ENCODE data around the gene ZNF488. TPM values are rescaled to one million over a fixed set of nuclear protein-coding genes. Genes with fewer than 3 reads are reported as not detected.

ZNF488 gene
- total RNA-seq, 1 experiment from 2014 or later, result 0.11 TPM

GRCh38 chr10:47332371-47332770 lies 51.7 kb downstream of the ZNF488 start:
- DNase-seq (ENCODE audit: low read depth), result no peak

GRCh38 chr10:47331954-47332353 lies 52.1 kb downstream of the ZNF488 start:
- no peak for DNase-seq (ENCODE audit: low read depth)

GRCh38 chr10:47331491-47331890 lies 52.6 kb downstream of the ZNF488 start:
- DNase-seq (ENCODE audit: low read depth), result no peak

GRCh38 chr10:47330804-47331203 lies 53.3 kb downstream of the ZNF488 start:
- no peak for DNase-seq (ENCODE audit: low read depth)

GRCh38 chr10:47330366-47330765 lies 53.7 kb downstream of the ZNF488 start:
- DNase-seq (ENCODE audit: low read depth), result no peak

GRCh38 chr10:47329855-47330254 lies 54.2 kb downstream of the ZNF488 start:
- DNase-seq (ENCODE audit: low read depth), result no peak

- no peak for DNase-seq (ENCODE audit: low read depth)
Observed at GRCh38 chr10:47326927-47327330, 57.2 kb downstream of the ZNF488 start.

- DNase-seq (ENCODE audit: low read depth), result no peak
Observed at GRCh38 chr10:47326306-47326926, 57.7 kb downstream of the ZNF488 start.

GRCh38 chr10:47325303-47326291 lies 58.5 kb downstream of the ZNF488 start:
- DNase-seq (ENCODE audit: low read depth), result no peak

GRCh38 chr10:47323636-47324296 lies 60.3 kb downstream of the ZNF488 start:
- DNase-seq (ENCODE audit: low read depth), result no peak

- no peak for DNase-seq (ENCODE audit: low read depth)
Observed at GRCh38 chr10:47323087-47323486, 61.0 kb downstream of the ZNF488 start.

GRCh38 chr10:47322300-47323061 lies 61.6 kb downstream of the ZNF488 start, which contains the start of gene GDF2:
GDF2 (plus strand) TSS chr10:47322454; CDS start chr10:47322669, 215 bp downstream.
- DNase-seq (ENCODE audit: low read depth), result no peak

GRCh38 chr10:47321521-47322195 lies 62.4 kb downstream of the ZNF488 start:
- no peak for DNase-seq (ENCODE audit: low read depth)

GRCh38 chr10:47320812-47321211 lies 63.3 kb downstream of the ZNF488 start:
- DNase-seq (ENCODE audit: low read depth), result no peak

- no peak for DNase-seq (ENCODE audit: low read depth)
Observed at GRCh38 chr10:47319784-47320183, 64.3 kb downstream of the ZNF488 start.

GRCh38 chr10:47318706-47319105 lies 65.4 kb downstream of the ZNF488 start:
- DNase-seq (ENCODE audit: low read depth), result peak; percentile 63

GRCh38 chr10:47317251-47317650 lies 66.8 kb downstream of the ZNF488 start:
- no peak for DNase-seq (ENCODE audit: low read depth)

GRCh38 chr10:47316131-47316530 lies 68.0 kb downstream of the ZNF488 start:
- DNase-seq (ENCODE audit: low read depth), result no peak

Data from HT1080 (cell line).